HG03469 (cell line): ENCODE measurements around the gene TRIM7.
A peak's percentile ranks its signal among the peaks of the same experiment; 100 is the strongest.
"Not testable (repeated sequence)": the region's sequence is repeated elsewhere in the genome, so short reads cannot be mapped to it uniquely, and the experiment has no call there.

Experiments used
- ATAC-seq: cut with Tn5 transposase; IDR thresholded peaks from one replicate; pipeline ENCODE4 v1.9.1; 2021; ENCODE audit warnings: mild to moderate bottlenecking, moderate library complexity, moderate number of reproducible peaks; ENCODE audit not compliant: unreplicated experiment

TRIM7 gene

DNA sequence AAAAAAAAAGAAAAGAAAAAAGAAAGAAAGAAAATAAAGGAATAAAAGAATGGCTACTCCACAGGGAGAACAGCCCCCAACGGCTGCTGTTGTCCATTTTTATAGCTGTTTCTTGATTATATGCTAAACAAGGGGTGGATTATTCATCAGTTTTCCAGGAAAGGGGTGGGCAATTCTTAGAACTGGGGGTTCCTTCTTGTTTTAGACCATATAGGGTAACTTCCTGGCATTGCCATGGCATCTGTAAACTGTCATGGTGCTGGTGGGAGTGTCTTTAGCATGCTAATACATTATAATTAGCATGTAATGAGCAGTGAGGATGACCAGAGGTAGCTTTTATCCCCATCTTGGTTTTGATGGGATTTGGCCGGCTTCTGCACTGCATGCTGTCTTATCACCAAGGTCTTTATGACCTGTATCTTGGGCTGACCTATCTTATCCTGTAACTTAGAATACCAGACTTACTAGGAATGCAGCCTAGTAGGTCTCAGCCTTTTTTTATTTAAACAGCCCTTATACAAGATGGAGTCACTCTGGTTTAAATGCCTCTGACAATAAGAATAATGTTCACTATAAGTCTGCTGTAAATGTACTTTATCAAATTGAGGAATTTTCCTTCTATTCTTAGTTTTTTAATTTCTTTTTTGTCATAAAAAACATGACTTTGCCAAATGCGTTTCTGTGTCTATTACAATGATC lies 28.6 kb downstream of the TRIM7 start:
- ATAC-seq = no peak

DNA sequence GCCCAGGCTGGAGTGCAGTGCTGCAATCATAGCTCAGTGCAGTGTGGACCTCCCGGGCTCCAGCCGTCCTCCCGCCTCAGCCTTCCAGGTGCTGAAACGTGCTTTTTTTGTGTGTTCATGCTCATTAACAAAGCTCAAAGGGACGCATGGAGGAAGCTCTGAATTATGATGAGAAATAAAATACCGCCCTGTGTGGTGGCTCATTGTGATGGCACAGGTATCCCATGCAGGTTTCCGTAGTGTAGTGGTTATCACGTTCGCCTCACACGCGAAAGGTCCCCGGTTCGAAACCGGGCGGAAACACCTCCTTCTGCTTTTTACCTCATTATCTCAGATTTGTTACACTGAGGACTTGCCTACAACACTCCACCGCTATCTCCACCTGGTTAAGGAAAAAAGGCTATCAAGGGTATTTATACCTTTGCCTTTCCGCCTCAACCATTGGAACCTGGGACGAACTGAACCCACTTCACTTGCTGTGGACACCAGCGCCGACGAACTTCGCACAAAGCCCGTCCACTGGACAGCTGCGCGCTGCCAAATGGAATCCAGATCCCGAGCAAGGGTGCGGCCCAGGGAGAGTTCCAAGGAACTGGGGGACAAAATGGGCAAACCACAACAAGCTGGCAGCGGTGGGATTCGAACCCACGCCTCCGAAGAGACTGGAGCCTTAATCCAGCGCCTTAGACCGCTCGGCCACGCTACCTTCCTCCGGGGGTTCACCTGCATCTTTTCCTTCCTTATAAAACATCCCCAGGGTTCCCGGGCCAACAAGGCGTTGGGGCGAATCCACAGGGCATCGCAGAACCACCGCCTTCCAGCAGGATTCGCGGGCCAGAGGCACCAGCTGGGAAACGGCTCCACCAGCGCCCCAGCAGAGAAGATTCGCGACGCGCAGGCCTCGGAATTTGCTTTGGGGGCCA lies 31.3 kb downstream of the TRIM7 start:
- peak; percentile 31 for ATAC-seq

DNA sequence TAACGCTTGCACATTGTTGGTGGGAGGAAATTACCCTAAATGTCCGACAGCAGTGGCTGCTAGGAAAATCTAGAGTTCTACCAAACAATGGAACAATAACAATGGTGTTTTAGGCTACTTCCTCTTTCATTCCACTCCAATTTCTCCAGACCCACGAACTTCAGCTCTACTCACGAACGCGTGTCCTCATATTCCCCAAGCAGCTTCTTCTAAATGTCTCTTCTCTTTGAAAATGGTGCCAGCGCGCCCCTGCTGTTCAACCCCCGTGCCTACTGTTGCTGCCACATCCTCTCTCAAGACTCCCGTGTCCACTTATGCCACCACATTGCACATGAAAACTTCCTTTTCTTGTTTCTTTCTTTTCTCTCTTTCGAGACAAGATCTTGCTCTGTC lies 32.0 kb downstream of the TRIM7 start:
- peak; percentile 9 for ATAC-seq

DNA sequence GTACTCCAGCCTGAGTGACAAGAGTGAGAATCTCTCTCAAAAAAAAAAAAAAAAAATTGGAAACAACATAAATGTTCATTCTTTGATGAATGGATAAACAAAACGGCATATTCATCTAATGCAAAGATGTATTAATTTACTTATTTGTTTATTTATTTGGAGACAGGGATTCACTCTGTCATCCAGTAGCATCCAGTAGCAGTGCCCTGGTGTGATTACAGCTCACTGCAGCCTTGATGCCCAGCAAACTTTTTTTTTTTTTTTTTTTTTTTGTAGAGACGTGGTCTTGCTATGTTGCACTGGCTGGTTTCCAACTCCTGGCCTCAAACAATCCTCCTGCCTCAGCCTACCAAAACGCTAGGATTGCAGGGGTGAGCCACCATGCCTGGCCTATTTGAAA lies 33.2 kb downstream of the TRIM7 start:
- ATAC-seq = no peak

DNA sequence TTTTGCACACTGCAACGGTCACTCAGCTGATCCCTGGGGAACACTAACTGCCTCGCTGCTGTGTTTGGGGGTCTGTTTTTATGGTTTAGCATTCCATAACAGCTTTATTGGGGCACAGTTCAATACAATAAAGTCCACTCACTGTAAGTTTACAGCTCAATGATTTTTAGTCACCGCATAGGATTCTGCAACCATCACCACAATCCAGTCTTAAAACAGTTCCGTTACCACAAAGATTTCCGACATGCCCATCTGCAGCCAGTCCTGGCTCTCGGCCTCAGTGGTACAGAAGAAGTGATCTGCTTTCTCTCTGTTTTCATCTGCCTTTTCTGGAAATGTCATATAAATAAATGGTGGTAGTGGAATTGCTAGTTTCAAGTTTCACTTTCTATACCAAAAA lies 34.0 kb downstream of the TRIM7 start:
- ATAC-seq = no peak

- ATAC-seq = no peak
Observed at GRCh38 chr5:181170237-181170825, 34.7 kb downstream of the TRIM7 start.

- ATAC-seq = not testable (repeated sequence)
Observed at GRCh38 chr5:181169459-181170236, 35.3 kb downstream of the TRIM7 start.

- no peak for ATAC-seq
Observed at GRCh38 chr5:181168595-181169118, 36.3 kb downstream of the TRIM7 start.

DNA sequence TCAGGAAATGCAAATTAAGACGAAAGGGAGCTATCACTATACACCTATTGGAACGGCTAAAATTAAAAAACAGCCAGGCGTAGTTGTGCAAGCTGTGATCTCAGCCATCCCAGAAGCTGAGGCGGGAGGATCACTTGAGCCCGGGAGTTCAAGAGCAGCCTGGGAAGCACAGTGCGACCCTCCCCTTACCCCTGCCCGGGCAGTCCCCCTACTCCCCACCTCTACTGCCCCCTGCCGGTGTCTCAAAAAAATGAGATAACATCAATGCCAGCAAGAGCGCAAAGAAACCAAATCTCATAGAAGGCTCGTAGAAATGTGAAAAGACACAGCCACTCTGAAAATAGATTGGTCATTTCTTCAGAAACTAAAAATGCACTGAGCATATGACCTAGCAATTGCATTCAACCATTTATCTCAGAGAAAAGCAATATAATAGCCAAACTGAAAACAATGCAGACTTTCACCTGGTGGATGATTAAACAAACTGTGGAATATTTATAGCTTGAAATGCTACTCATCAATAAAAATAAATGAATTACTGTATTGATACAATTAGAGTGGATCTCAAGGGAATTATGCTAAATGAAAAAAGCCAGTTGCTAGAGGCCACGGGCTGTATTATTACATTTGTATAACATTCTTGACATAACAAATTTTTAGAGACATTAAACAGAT lies 37.0 kb downstream of the TRIM7 start:
- no peak for ATAC-seq

DNA sequence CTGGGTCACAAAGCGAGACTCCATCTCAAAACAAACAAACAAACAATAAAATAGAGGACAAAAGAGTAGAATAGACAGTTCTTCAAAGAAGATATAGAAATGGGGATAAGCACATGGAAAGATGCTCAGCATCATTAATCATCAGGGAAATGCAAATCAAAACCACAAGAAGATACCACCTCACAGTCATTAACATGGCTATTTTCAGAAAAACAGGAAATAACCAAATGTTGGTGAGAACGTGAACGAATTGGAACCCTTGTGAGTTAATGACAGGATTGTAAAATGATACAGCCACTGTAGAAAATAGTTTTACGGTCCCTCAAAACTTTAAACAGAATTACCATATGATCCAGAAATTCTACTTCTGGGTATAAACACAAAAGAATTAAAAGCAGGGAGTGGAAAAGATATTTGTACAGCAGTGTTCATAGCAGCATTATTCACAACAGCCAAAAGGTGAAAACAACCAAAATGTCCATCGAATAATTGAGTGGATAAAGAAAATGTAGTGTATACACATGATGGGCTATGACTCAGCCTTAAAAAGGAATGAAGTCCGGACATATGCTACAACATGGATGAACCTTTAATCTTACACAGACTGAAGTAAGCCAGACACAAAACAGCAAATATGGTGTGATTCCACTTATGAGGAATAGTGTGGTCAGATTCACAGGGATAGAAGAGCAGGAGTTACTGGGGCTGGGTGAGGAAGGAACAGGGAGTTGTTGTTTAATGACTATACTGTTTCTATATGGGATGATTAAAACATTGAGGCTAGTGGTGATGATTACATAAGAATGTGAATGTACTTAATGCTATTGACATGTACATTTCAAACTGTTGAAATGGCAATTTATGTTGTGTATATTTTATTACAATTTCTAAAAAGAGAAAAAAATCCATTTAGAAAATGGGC lies 37.9 kb downstream of the TRIM7 start:
- no peak for ATAC-seq

DNA sequence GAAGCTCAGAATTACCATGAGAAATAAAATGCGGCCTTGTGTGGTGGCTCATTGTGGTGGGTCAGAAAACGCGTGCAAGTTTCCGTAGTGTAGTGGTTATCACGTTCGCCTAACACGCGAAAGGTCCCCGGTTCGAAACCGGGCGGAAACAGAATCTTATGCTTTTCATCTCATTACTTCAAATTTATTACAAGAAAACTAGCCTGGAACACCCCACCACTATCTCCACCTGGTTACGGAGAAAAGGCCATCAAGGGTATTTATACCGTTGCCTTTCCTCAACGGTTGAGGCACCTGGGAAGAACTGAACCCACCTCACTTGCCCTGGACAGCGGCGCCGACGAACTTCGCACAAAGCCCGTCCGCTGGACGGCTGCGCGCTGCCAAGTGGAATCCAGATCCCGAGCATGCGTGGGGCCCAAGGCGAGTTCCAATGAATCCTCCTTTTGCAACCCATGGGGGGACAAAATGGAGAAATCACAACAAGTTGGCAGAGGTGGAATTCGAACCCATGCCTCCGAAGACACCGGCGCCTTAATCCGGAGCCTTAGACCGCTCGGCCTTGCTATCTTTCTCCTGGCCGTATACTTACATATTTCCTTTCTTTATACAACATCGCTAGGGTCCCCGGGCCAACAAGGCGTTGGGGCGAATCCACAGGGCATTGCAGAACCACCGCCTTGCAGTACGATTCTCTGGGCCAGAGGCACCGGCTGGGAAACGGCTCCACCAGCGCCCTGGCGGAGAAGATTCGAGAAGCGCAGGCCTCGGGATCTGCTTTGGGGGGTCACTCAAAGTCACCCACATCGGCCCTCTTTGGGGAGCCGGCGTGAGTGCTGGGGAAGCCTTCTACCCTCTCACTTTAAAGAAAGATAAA lies 40.7 kb downstream of the TRIM7 start:
- ATAC-seq = no peak

- ATAC-seq = no peak
Observed at GRCh38 chr5:181163487-181164075, 41.4 kb downstream of the TRIM7 start.

DNA sequence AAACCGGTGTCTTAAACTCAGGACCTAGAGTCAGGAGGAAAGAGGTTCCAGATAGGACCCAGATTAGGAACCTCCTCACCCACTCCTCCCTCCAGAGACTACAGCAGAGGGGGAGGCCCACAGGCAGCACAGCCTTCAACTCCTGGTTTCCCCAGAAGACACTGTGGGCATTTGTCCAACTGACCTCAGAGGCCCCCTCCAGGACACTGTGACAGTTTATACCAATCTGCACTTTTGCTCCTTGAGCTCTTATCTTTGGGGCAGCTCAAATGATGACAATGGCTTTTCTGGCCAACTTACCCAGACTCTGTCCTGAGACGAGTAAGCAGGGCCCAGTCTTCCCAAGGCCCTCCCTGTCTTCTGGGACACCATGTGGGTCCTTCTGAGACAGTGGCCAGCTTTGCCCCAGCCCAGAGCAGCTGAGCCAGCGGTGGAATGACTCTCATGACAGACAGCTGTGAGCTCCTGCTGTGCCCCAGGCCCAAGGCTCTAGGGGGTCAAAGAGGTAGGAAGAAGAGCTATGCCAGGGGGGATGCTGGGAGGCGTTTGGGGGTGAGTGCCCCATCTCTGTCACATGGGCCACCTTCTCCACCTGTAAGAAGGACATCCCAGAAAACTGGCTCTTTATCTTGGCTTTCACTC lies 43.3 kb downstream of the TRIM7 start:
- ATAC-seq = no peak

GRCh38 chr5:181160755-181161533 lies 44.1 kb downstream of the TRIM7 start:
- not testable (repeated sequence) for ATAC-seq

DNA sequence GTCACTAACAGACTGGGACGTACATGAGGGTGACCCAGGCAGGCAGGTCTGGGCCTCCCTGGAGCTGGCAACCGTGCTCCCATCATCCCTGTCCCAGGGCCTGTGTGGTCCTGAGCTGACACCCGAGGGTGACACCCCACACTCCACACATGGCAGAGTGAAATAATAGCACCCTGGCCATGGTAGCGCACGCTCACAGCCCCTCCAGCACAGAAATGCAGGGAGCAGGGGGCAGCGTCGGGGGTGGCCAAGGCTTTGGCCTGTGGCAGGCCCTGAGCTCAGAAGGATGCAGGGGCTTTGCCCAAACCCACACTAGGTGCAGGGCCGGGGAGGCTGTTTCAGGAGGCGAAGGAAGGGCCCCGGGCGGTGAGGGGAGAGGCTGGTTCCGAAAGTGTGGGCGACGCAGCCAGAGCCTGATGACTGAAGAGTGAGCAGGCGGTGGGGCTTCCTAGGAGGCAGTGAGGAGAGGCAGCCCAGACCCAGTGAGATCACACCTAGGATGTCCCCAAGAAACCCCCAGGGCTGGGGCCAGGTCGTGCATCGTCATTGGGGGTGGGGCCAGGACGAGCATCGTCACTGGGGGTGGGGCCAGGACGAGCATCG lies 44.7 kb downstream of the TRIM7 start:
- no peak for ATAC-seq
